Spleen (tissue), 7 donors: ENCODE results near the gene PCDHGC5.

Experiments used
- CTCF ChIP-seq, 11 experiments: fragments of 200-600 bp in 7 of 11; fragments of 450-650 bp in 4 of 11; sonication (generic) in 4 of 11; IDR thresholded peaks in 8 of 11; conservative IDR thresholded peaks in 3 of 11; 1 replicate in 7 of 11; 2 replicates in 4 of 11; pipeline versions ENCODE4 v1.4.0 to v1.8.0; 2016 to 2021; ENCODE audit warnings: antibody characterized with exemption in 11 of 11, inconsistent platforms in 4 of 11, mild to moderate bottlenecking in 1 of 11
- POLR2A ChIP-seq, 3 donors: fragments of 450-650 bp; IDR thresholded peaks; one replicate each; pipeline ENCODE4 v1.5.1; 2017; ENCODE audit warnings: antibody characterized with exemption in 3 of 3, mild to moderate bottlenecking in 1 of 3
- POLR2AphosphoS5 ChIP-seq, 3 donors: sonication (generic); formaldehyde crosslinking; IDR thresholded peaks; one replicate each; pipeline ENCODE4 v1.5.1; 2017; ENCODE audit warnings: antibody characterized with exemption in 3 of 3
- donor health status: DM: no; HTN: no; CAD: no; lungs with moderate emphysema.
- donor health status: DM: no; HTN: no; CAD: no.
- donor health status: DM: no; HTN: no; CAD: no.

GRCh38 chr5:141489841-141490240 is 960 bp downstream of the PCDHGC5 start:
- no peak for TF ChIP-seq POLR2A (IDR thresholded peaks at IDR 0.05)
- no peak for TF ChIP-seq POLR2AphosphoS5 (IDR thresholded peaks at IDR 0.05)
- TF ChIP-seq CTCF (IDR thresholded peaks at IDR 0.05 in 8 of 11, conservative IDR thresholded peaks at IDR 0.05 in 3 of 11): no peak
